GM21786 (cell line): ENCODE measurements around the gene RFX5.
"Not testable (repeated sequence)": the region's sequence is repeated elsewhere in the genome, so short reads cannot be mapped to it uniquely, and the experiment has no call there.

Experiments
- ATAC-seq: cut with Tn5 transposase; IDR thresholded peaks from one replicate; pipeline ENCODE4 v1.9.1; 2021; ENCODE audit not compliant: unreplicated experiment

The RFX5 gene

GRCh38 chr1:151346769-151347522 lies at the start of gene RFX5:
RFX5 (minus strand) TSS chr1:151347252; CDS start chr1:151346320, 932 bp downstream.
- ATAC-seq: peak; percentile 95

- ATAC-seq: not testable (repeated sequence)
Observed at GRCh38 chr1:151396265-151396664, 49.2 kb upstream of the RFX5 start.

GRCh38 chr1:151393583-151393982 lies 46.5 kb upstream of the RFX5 start:
- ATAC-seq: no peak

GRCh38 chr1:151391079-151391563 lies 44.1 kb upstream of the RFX5 start:
- ATAC-seq: no peak

- ATAC-seq: not testable (repeated sequence)
Observed at GRCh38 chr1:151390221-151391078, 43.4 kb upstream of the RFX5 start.

- no peak for ATAC-seq
Observed at GRCh38 chr1:151386002-151386401, 39.0 kb upstream of the RFX5 start.

GRCh38 chr1:151384584-151384983 lies 37.5 kb upstream of the RFX5 start:
- no peak for ATAC-seq

- no peak for ATAC-seq
Observed at GRCh38 chr1:151377150-151377884, 30.3 kb upstream of the RFX5 start.

GRCh38 chr1:151373196-151373595 lies 26.1 kb upstream of the RFX5 start:
- ATAC-seq: no peak

GRCh38 chr1:151372058-151372934 lies 25.2 kb upstream of the RFX5 start, which contains the start of gene SELENBP1:
SELENBP1 (minus strand) TSS chr1:151372705; CDS start chr1:151372641, 64 bp downstream.
- no peak for ATAC-seq

- no peak for ATAC-seq
Observed at GRCh38 chr1:151371370-151372057, 24.5 kb upstream of the RFX5 start.

- no peak for ATAC-seq
Observed at GRCh38 chr1:151370211-151370911, 23.3 kb upstream of the RFX5 start.

GRCh38 chr1:151369621-151370048 lies 22.6 kb upstream of the RFX5 start:
- ATAC-seq: no peak

GRCh38 chr1:151369302-151369610 lies 22.2 kb upstream of the RFX5 start:
- ATAC-seq: no peak

- no peak for ATAC-seq
Observed at GRCh38 chr1:151368393-151369301, 21.6 kb upstream of the RFX5 start.

GRCh38 chr1:151367658-151368392 lies 20.8 kb upstream of the RFX5 start:
- ATAC-seq: no peak

- ATAC-seq: no peak
Observed at GRCh38 chr1:151364996-151365395, 17.9 kb upstream of the RFX5 start.
